Posterior vena cava (tissue), 2 donors: ENCODE data around the gene FAAP20. TPM values are rescaled to one million over a fixed set of nuclear protein-coding genes. Genes with fewer than 3 reads are reported as not detected.

Experiments
- DNase-seq: peaks from one replicate; pipeline ENCODE4 v3.0.0-alpha.2; 2020; ENCODE audit warnings: low spot score
- intact Hi-C, 2 donors: fragments of 100-400 bp; cut with DNase I; formaldehyde crosslinking; loops; one replicate each; pipeline versions ENCODE4 v1.14.1 to v1.14.2; 2022 to 2023
- total RNA-seq, 2 donors: library from RNA; stranded (reverse); fragmentation: NEBNext Ultra II Directional; extraction: Animal tissue kit (Norgen Biotek cat#: 25700); gene quantifications; one replicate each; pipeline ENCODE4 v1.2.1, GENCODE V29; 2021
- donor health status: DM: yes; HTN: yes; CAD: no.
- donor health status: DM: yes; HTN: yes; CAD: no.

Gene FAAP20
- total RNA-seq, 2 donors from 2014 or later, result 50.7 to 52.9 TPM

DNA sequence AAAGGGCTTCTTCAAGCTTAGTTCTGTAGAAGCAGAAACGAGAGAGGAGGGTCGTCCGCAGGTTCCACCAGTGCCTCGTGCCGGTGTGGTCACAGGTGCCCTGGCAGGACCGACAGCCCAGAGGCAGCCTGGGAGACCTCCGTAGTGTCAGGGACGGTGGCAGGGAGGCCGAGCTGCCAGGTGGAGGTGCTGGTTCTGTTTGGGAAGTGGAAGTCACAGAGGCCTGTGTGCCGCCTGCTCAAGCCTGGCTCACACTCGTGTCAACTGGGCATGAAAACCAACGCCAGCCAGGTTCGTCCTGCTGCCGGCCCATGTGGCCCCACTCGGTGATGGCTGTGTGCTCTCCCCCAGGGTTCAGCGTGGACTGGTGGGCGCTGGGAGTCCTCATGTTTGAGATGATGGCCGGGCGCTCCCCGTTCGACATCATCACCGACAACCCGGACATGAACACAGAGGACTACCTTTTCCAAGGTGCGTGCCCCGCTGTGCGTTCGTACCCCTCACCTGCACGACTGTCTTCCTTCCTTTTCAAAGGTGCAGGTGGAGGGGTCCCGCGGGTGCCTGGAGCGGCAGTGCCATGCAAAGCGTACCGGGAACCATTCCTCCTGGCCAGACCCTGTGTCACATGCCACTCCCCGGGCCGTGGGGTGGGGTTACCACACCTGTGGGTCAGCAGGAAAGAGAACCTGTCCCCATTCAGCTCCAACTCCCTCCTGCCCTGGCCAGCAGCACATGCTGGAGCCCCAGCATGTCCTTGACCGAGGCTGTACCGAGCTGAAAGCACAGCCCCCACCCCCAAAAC lies 20.8 kb downstream of the FAAP20 start:
- no peak for DNase-seq
- intact Hi-C loops, result loop anchor here (1.0 to 10.0 kb wide), 4 partner anchors 32 to 1091 kb away; no protein-coding TSS in a partner anchor

GRCh38 chr1:2172551-2173146 lies 21.9 kb downstream of the FAAP20 start:
- intact Hi-C loops, result loop anchor here (5.0 to 10.0 kb wide), 3 partner anchors 40 to 1090 kb away; no protein-coding TSS in a partner anchor
- no peak for DNase-seq

DNA sequence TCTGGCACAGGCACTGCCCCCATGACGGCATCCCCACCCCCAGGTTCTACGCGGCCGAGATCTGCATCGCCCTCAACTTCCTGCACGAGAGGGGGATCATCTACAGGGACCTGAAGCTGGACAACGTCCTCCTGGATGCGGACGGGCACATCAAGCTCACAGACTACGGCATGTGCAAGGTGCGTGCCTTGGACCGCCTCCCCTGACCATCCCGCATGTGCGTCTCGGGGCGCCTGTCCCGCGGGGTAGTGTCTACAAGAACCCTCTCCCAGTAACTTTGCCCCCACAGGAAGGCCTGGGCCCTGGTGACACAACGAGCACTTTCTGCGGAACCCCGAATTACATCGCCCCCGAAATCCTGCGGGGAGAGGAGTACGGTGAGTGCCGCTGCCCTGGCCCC lies 22.6 kb downstream of the FAAP20 start:
- no peak for DNase-seq
- intact Hi-C loops, result loop anchor here (5.0 to 10.0 kb wide), 3 partner anchors 40 to 1090 kb away; no protein-coding TSS in a partner anchor

GRCh38 chr1:2170211-2170610 lies 24.4 kb downstream of the FAAP20 start:
- intact Hi-C loops, result loop anchor here (5.0 to 10.0 kb wide), 3 partner anchors 38 to 1088 kb away; no protein-coding TSS in a partner anchor
- DNase-seq, result no peak

- no peak for DNase-seq
- intact Hi-C loops, result no loop called here
These were observed 25.3 kb downstream of the FAAP20 start for GRCh38 chr1:2169200-2169836.

DNA sequence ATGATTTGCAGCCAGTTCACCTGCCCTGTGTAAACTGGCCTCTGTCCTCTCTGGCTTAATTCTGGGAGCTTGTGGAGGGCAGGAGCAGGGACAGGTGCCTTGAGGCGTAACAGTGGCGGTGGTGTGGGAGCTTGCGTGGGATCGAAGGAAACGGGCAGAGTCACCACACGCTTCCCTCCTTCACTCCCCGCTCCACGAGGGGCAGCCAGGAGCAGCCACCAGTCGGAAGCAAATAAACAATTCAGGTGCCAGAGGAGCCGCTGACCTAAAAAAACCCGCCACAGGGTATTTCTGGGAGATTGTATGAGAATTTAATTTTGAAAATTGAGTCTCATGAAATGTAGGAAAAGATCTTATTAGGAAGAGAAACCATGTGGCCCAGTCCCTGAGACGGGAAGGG lies 26.0 kb downstream of the FAAP20 start:
- intact Hi-C loops, result no loop called here
- no peak for DNase-seq

- no peak for DNase-seq
- intact Hi-C loops, result no loop called here
These were observed 26.5 kb downstream of the FAAP20 start for GRCh38 chr1:2168090-2168489.

- DNase-seq, result no peak
- intact Hi-C loops, result no loop called here
These were observed 27.9 kb downstream of the FAAP20 start for GRCh38 chr1:2166695-2167094.

DNA sequence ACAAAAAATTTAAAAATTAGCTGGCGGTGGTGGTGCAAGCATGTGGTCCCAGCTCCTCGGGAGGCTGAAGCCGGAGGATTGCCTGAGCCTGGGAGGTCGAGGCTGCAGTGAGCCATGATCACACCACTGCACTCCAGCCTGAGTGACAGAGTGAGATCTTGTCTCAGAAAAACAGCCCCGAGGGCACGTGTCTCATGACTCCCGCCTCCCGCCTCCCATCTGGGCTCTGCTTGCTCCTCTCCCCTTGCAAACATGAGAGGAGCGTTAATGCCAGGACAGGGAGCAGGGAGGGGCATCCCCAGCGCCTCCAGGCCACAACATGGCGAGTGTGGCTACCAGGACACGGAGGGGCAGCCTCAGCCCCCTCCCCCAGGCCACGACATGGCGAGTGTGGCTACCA lies 28.3 kb downstream of the FAAP20 start:
- intact Hi-C loops, result no loop called here
- no peak for DNase-seq

- no peak for DNase-seq
- intact Hi-C loops, result no loop called here
These were observed 28.9 kb downstream of the FAAP20 start for GRCh38 chr1:2165646-2166045.

DNA sequence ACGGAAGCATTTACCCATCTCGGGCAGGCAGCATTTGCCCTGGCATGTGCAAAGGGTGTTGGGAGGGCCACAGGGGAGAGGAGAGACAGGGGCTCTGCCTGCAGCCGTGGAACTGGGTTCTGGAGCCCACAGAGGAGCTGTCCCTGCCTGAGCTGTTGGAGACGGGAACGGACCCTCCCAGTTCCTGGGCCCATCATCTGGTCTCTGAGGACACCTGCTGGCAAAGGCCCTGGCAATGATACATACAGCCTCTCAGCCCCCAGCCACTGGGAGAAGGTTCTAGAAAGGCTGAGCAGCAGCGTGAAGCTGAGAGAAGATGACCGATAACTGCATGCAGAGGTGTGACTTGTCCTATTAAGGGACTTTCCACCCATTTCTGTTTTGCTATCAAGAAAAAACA lies 31.4 kb downstream of the FAAP20 start:
- intact Hi-C loops, result no loop called here

DNA sequence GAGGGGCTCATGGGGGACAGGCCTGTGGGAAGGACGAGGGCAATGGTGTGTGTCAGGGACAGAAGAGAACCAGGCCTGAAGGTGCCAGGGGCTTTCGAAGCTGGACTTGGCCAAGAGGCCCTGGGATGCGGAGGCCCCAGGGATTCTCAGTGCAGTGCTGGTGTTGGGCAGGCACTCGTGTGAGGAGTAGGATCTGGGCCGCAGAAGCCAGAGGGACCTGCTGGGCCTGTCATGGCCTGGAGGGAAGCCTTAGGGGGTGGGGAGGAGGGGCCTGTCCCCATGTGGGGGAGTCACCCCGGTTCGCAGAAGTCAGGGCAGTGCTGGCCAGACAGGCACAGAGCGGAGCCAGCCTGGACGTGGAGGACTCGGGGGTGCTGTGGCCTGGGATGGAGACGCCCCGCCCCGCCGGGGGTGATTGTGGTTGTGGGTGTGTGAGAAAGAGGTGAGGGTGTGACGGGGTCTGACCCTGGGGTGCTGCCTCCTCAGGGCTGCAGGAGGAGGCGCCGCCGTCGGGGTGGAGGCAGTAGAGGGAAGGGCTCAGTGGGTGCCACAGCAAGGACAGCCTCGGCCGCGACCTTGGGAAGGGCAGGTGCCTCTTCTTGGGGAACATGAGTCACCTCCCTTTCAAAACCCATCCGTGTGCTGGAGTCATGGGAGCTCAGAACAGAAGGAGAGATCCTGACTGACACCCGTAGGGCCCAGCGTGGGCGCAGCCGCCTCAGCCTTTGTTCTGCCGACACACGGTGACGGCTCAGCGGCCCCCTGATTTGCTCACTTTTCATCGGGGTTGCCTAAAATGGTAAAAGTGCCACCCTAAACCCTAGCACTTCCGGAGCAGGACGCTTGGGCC lies 33.9 kb downstream of the FAAP20 start:
- DNase-seq, result no peak
- intact Hi-C loops, result no loop called here

More for the DNA sequence above, 31.4 kb downstream of the FAAP20 start:
- DNase-seq, result no peak

DNA sequence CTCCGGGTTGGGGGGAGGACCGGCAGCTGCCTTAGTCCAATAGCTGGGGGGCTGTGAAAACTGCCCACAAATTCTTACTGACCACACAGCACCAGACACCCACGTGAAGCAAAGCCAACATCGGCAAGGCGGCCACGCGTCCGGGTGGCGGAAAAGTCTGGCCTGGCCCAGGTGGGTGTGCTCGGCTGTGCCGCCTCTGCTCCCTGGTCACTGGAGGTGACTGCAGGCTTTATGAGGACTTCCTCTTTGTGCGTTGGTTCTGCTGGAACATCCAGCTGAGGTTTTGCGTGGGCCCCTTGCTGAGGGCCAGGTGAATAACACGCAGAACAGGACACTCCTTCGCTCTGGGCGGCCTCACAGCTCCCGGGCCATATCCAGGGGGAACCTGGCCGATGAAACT lies 35.4 kb downstream of the FAAP20 start:
- DNase-seq, result no peak
- intact Hi-C loops, result no loop called here

GRCh38 chr1:2158272-2158671 lies 36.3 kb downstream of the FAAP20 start:
- intact Hi-C loops, result no loop called here
- DNase-seq, result no peak

GRCh38 chr1:2157856-2158255 lies 36.7 kb downstream of the FAAP20 start:
- intact Hi-C loops, result no loop called here
- DNase-seq, result no peak

DNA sequence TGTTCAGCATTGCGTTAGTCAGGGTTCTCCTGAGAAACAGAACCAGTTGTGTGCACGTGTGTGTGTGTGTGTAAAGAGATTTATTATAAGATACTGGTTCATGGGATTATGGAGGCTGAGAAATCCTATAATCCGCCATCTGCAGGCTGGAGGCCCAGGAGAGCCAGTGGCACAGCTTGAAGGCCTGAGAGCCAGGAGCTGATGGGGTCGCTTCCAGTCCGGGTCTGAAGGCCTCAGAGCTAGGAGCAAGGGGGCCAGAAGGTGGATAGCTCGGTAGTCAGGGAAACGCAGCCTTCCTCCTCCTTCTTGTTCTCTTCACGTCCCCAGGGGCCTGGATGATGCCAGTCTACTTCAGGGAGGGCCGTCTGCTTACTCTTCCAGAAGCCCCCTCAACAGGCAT lies 37.7 kb downstream of the FAAP20 start:
- intact Hi-C loops, result no loop called here
- DNase-seq, result no peak

DNA sequence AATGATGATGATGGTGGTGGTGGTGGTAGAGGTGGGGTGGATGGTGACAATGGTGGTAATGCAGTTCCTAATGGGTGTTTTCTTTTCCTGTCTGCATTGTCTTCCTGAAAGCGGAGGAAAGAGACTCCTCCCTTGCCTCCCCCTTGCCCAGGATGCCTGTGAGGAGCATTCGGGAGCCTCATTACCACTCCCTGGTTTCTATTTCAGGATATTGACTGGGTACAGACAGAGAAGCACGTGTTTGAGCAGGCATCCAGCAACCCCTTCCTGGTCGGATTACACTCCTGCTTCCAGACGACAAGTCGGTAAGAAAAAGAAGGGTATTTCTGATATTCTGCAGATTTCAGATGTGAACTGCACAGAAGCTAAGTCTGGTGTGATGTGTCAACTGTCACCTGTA lies 38.8 kb downstream of the FAAP20 start:
- no peak for DNase-seq
- intact Hi-C loops, result no loop called here

DNA sequence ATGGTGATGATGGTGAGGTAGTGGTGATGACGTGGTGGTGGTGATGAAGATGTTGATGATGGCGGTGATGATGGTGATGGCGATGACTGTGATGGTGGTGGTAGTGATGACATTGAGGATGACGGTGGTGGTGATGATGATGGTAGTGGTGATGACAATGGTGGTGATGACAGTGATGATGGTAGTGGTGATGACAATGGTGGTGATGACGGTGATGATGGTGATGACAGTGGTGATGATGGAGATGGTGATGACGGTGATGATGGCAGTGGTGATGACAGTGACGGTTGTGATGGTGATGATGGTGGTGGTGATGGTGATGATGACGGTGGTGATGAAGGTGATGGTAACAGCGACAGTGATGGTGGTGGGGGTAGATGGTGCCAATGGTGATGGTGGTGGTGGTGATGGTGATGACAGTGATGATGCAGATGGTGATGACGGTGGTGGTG lies 39.4 kb downstream of the FAAP20 start:
- DNase-seq, result no peak
- intact Hi-C loops, result no loop called here

DNA sequence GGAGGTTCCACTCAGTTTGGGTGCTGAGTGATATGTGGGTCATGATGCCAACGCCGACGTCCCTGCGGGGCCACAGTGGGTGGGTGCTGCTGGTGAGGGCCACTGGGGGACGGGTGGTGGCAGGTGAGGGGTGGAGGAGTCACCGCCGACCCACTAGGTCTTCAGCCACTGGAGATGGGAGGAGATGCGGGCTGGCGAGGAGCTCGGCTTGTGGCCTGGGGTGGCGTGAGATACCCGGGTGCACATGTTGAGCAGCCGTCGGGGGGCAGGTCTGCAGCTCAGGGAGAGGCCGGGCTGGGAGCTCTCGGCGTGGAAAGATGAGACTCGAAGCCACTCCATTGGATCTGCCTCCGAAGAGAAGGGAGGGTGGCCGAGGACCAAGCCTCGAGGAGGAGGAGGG lies 40.5 kb downstream of the FAAP20 start:
- intact Hi-C loops, result no loop called here
- DNase-seq, result no peak
